ENCODE measurements around the gene CACUL1.
"Not testable (repeated sequence)": the region's sequence is repeated elsewhere in the genome, so short reads cannot be mapped to it uniquely, and the experiment has no call there.

The CACUL1 gene

GRCh38 chr10:118768041-118768919 is 13.5 kb upstream of the CACUL1 start:
- no peak for DNase-seq (ENCODE audit: low read depth)

DNA sequence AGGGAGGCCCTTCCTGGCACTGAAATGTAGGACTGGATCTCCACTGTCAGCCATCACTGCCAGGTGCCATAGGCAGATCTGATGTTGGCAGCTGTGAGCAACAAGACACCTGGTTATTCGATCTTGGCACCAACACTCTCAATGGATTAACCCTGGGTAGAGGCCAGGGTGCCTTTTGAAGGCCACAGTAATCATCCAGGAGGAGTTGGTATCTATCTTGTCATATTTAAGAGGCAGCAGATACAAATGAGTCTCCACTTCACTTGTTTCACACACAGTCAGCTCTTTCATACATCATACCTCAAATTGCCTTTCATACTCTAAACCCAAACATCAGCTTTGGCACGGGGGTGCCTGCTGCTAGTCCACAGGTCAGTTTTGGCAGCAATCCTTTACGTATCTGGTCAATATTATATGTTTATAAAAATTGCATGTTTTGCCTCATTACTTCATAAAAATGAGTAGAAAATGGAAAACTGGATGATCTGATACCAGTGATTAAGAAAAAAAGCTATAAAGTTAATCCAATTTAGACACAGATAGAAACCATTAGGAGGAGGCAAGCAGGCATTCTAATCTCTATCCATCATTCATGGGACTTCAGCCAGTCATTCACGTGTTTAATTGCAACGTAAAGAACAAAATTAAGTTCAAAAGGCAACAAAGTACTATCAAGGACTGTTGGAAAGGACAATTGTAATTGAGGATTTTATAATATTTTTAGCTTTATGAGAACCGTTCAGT is 12.7 kb upstream of the CACUL1 start:
- no peak for DNase-seq (ENCODE audit: low read depth)

DNA sequence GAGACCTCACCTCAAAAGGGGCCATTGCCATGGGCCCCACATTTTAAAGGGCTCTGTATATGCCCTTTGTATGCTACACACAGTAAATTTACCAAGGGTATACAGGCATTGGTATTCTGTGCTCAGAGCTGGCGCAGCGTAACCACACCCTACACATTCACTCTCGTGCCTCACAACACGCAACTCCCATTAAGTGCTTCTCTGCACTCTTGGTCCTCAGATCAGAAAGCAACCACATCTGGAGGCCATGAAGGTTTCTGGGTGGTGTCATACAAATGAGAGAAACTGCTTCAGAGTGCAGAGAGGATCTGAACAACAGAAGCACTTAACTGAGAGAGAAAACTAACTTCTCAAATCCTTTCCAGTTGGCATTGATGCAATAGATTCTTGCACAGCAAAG is 9.4 kb upstream of the CACUL1 start:
- no peak for DNase-seq (ENCODE audit: low read depth)

DNA sequence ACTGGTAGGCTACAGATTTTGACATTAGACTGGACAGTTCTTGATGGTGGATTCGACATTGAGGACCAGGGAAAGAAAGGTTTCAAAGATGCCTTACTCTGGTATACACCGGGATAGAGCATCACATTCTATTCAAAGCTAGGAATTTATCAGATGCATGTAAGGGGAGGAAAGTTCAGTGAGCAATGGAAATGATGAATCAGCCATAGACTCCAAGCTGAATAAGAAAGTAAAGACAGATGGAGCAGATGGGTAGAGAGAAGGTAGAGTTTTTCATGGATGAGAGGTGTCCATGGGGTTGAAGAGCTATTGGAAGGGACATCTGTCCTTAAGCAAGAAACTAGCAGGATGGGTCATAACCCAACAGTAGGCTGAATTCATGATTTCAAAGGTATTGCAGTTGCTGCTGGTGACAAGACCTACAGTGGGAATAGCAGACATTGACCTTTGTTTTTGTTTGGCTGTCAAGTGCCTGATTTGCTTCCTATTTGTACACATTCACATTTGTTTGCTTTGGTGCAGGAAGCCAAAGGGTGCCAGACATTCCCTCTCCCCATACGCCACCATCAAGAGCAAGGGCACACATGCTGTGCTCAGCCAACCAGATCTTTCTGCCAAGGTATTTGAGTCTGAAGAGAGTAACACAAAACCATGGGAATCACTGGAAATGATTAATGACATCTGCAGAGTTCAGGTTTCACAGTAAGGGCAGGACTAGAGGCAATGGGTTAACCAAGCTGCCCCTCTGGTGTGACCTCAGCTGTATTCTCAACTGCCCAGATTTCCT is 8.6 kb upstream of the CACUL1 start:
- no peak for DNase-seq (ENCODE audit: low read depth)

GRCh38 chr10:118760265-118760664 is 5.5 kb upstream of the CACUL1 start:
- no peak for DNase-seq (ENCODE audit: low read depth)

GRCh38 chr10:118758449-118758848 is 3.7 kb upstream of the CACUL1 start:
- DNase-seq (ENCODE audit: low read depth), result no peak

- DNase-seq (ENCODE audit: low read depth), result no peak
These were observed 578 bp downstream of the CACUL1 start for GRCh38 chr10:118754229-118754555.

DNA sequence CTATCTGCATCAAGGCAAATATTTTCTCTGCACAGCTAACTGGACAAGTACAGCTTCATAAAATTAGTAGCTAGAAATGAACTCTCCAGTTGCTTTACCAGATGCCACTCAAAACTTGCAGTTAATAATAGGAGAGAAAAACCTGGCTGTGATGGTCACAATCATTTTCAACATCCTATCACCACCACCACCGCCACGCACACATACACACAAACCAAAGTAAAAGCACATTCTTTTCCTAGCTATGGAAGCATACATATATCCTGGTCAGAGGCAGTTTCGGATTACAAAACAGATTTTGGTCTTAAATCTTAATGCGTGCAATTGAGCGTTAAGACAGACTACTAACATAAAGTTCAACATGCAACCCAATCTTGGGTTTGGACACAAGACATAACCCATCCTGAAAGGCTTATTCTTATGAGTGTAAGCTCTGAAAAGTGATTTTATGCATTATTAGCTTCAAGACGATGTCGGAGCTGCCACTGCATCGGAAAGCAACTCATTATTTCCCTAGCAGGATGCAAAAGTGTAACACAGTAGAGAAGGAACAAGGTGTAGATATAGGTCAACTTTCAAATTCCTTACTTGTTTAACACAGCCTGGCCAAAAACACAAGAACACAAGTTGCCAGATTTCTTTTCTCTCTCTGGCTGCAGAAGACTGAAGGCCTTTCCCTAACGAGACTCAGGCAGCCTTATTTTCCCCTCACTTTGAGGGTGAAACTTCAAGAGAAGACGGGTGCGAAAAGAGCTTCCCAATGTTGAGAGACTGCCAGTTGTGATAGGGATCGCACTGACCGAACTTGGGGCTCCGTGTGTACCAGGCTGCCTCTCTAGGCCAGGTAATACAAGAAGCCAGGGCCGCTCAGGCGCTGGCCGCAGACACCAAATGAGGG is 1.2 kb downstream of the CACUL1 start:
- DNase-seq (ENCODE audit: low read depth), result no peak

DNA sequence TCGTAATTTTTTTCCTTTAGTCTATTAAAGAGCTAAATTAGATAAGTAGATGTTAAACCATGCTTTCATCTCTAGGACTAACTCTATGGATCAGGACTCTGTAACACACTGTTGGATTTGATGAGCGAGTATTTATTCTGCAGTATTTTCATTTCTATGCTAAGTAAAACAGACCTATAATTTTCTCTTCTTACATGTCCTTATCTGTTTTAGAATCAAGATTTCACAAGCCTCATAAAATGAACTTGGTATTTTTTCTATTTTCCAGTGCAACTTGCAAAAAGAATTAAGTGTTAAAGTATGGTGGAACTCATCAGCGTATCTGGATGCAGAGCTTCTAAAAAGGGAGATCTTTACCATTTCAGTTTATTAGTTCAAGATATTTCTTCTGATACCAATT is 2.4 kb downstream of the CACUL1 start:
- DNase-seq (ENCODE audit: low read depth), result no peak

GRCh38 chr10:118751265-118751664 is 3.5 kb downstream of the CACUL1 start:
- DNase-seq (ENCODE audit: low read depth), result no peak

DNA sequence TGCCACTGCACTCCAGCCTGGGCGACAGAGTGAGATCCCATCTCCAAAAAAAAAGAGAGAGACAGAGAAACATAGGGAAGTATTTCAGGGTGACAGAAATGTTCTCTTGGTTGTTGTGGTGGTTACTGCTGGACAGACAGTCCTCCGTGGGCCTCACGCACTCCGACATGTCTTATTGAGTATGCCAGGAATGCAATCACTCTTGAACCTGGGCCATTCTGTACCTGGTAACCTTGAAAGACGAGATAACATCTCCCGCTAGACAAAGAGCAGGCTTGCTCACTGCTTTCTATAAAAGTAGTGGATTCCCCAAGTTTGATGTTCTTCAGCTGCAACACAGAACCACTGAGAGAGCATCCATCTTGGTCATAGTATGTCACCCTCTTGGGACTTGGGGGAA is 6.7 kb downstream of the CACUL1 start:
- DNase-seq (ENCODE audit: low read depth), result no peak

- no peak for DNase-seq (ENCODE audit: low read depth)
These were observed 8.5 kb downstream of the CACUL1 start for GRCh38 chr10:118746246-118746645.

- no peak for DNase-seq (ENCODE audit: low read depth)
These were observed 9.7 kb downstream of the CACUL1 start for GRCh38 chr10:118745056-118745455.

GRCh38 chr10:118744346-118744918 is 10.3 kb downstream of the CACUL1 start:
- not testable (repeated sequence) for DNase-seq (ENCODE audit: low read depth)

DNA sequence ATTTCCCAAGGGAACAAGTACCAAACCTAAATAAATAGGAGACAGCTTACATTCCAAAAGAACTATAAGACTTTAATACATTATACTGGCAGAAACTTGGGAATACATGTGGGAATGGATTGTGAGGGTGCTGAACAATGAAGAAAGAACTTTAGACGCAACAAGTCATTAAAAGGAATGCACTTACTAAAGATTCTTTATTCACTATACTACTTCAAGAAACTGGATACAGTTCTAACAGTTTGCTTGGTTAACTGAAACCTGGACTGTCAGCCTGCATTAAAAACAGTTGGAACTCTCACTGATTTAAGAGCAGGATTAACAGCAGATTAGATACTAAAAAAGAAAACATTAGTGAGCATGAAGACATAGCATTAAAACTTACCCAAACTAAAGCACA is 12.0 kb downstream of the CACUL1 start:
- DNase-seq (ENCODE audit: low read depth), result no peak

DNA sequence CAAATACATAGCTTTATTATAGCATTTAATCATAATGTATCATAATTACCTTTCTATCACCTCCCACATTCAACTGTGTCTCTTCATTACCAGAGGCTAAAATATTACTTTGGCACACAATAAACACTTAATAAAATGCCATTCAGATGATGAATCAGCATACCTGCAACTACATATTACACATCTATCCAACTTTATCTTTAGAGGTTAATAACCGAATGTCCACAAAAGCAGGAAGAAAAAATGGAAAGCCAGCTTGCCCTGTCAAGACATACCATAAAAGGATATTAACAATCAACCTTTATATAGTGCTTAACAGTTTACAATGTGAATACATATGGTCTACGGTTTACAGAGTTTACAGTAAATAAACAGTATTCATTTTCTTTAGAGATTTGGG is 12.7 kb downstream of the CACUL1 start:
- DNase-seq (ENCODE audit: low read depth), result no peak

DNA sequence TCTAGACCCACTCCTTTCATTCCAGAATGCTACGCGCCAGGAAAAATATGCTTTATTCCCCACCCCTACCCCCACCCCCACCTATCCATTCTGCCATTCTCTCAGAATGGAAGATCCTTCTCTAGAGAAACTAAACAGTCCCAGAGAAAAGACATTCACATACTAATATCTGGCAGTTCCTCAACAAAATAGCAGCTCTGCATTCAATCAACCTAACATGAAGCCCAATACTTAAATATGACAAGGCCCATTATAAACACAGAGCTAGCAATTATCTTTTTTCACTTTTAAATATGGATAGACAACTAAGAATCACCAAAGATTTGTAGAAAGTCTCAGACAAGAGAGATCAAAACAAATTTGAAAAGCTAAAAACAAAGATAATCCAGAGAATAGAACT is 16.4 kb downstream of the CACUL1 start:
- no peak for DNase-seq (ENCODE audit: low read depth)

GRCh38 chr10:118737603-118738302 is 17.0 kb downstream of the CACUL1 start:
- DNase-seq (ENCODE audit: low read depth), result no peak

DNA sequence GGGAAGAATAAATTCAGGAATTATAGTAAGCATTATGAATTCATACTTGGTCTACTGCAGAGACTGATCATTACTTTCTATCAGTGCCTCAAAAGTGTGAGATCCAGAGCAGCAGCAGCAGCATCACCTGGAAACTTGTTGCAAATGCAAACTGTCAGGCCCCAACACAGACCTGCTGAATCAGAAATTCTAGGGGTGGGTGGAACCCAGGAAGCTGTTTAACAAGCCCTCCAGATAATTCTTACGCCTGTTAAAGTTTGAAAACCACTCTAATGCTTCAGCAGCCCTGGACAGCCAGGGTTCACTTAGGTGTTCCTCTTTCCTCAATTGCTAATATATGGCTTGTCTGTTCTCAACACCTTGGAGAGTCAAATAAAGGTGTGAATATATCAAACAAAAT is 19.5 kb downstream of the CACUL1 start:
- DNase-seq (ENCODE audit: low read depth), result no peak

- no peak for DNase-seq (ENCODE audit: low read depth)
These were observed 20.3 kb downstream of the CACUL1 start for GRCh38 chr10:118734475-118734874.

All from HS-27A (cell line).